NCI-H1048 (cell line): ENCODE data around the gene C1GALT1.
"Not testable (repeated sequence)": the region's sequence is repeated elsewhere in the genome, so short reads cannot be mapped to it uniquely, and the experiment has no call there.

Experiments
- DNase-seq: peaks from one replicate; lab custom pipeline; 2025; lab: John Stamatoyannopoulos, UW

C1GALT1 gene

GRCh38 chr7:7169296-7169695, 13.0 kb upstream of the C1GALT1 start:
- no peak for DNase-seq

GRCh38 chr7:7173956-7174632, 8.2 kb upstream of the C1GALT1 start:
- no peak for DNase-seq

GRCh38 chr7:7175075-7175695, 7.2 kb upstream of the C1GALT1 start:
- DNase-seq: no peak

- no peak for DNase-seq
These were observed 5.8 kb upstream of the C1GALT1 start for GRCh38 chr7:7176406-7177043.

GRCh38 chr7:7177044-7177517, 5.3 kb upstream of the C1GALT1 start:
- no peak for DNase-seq

DNA sequence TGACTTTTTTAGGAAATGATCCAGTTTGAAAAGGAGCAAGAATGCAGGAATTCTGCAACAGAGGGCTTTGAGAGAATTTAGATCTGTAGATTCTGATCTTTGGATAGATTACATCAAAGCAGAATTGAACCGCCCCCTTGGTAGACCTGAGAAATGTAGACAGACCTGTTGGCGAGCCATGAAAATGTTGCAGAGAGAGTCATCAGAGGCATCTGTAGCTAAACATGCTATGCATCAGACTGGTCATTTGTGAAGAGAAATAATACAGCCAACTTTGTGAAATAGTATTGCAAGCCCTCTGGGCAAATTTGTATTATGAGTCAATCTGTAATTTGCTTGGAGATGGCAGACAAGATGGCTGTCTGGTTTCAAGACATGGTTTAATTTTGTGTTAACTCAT, 4.3 kb upstream of the C1GALT1 start:
- no peak for DNase-seq

DNA sequence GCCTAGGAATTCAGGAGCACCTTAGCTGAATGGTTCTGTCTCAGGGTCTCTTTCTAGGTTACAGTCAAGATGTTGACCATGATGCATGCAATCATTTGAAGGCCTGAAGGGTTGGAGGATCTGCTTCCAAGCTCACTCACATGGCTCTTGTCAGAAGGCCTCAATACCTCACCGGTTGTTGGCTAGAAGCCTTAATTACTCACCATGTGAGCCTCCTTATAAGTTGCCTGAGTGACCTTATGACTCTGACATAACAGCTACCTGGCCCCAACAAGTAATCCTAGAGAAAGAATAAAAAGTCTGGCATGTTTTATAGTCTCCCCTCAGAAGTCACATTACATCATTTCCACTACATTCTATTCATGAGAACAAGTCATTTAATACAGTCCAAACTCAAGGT, 3.4 kb upstream of the C1GALT1 start:
- DNase-seq: no peak

- DNase-seq: no peak
These were observed 1.5 kb upstream of the C1GALT1 start for GRCh38 chr7:7180725-7181449.

DNA sequence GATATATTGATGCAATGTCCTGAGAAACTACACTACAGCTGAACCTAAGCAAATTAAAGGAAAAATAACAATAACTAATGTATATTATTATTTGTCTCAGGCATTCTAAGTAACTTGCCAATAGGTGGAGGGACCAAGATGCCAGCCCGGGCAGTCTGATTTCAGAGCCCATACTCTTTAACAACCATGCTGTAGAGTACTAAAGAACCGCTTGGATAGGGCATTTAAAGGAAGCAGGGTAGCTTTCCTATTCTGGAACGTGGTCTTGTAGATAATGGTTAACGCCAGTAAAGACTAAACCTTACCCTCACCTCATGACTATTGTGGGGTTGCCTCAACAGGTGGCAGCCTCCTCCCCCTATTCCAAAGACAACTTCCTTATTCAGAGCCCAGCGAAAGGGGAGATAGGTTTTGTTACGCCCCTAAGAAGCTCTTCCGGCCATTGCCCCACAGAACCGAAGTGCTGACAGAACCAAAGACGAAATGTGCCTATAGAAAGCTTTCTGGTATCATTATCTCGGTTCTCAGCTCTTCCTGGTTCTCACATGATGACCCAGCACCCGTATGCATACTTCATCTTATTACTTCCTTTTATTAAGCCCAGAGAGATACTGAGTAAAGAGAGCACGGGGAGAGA, 707 bp upstream of the C1GALT1 start:
- DNase-seq: no peak

DNA sequence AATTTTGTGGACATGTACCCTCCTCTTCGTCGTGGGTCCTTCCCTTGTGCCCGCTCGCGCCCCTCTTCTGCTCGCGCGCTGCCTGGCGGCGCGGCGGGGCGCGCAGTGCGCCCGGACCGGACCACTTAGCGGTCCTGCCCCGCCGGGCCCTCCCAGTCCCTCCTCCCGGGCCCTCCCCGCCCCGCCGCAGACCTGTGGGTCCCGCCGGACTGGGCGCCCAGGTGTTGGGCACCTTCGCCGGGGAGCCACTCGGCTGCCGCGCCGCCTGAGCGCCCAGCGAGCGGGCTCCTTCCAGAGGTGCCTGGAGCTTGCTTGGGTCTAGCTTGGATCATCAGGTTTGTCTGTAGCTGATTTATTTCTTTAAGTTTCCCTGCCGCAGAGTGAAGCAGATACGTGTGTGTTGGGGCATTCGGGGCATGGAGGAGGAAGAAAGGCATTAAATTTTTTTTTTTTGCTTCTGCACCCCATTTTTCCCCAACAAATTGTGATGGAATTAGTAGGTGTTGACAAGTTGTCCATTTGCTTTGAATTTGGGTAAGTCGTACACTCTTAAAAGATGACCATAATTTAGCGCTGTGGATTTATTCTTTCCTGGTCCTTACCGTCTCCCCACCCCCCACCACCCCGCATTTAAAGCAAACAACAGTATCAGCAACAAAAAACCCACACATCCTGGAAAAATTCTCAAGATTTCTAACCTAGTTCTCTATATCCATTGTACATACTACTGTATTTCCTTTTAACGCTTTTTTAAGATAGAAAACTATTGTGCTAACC, 905 bp downstream of the C1GALT1 start:
- DNase-seq: no peak

GRCh38 chr7:7183838-7184463, 1.6 kb downstream of the C1GALT1 start:
- DNase-seq: no peak

DNA sequence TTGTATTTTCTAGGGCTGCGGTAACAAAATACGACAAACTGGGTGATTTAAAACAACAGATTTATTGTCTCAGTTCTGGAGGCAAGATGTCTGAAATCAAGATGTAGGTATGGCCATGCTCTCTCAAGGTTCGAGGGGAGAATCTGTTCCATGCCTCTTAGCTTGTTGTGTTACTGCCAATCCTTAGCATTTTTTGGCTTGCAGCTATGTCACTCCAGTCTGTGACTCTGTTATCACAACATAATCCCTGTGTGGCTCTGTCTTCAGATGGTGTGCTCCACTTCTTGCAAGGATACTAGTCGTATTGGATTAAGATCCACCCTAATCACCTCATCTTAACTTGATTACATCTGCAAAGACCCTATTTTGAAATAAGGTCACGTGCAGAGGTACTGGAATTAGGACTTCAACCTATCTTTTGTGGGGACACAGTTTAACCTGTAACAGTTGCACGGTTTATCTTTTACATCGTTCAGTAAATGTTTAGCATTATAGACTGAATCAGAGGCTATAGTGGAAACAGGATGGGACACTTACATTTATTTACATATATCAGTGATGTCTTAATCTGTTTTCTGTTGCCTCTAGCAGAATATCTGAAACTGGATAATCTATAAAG, 3.1 kb downstream of the C1GALT1 start:
- DNase-seq: no peak

DNA sequence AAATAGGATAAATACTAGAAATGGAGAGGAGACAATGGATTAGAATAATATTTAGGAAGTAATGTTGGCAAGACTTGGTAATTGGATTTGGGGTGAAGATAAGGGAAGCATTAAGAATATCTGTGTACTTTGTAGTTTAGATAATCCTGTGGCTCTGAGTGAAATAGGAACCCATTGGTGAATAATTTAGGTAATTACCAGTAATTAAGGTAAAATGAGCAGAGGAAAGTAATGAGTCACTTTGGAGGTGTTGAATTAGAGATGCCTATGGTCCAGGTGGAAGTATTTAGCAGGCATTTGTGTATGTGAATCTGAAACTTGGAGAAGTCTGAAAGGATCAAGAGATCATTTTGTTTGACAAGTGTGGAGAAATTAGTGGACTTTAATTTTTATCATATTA, 5.7 kb downstream of the C1GALT1 start:
- DNase-seq: no peak

DNA sequence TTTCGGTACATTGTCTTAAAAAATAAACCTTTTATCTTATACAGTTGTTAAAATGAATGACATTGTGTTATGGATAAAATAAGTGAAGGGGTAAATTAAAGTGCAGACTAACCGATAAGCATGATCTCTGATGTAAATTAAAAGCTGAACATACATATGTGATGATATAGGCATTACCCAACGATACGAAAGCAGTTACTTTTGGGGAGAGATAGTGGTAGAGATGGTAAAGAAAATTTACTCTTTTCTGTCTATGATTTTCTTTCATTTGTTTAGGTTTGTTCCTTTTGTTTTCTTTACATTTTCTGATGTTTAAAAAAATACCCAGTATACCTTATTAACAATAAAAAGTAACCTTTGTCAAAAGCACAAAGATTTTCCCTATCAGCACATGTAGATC, 6.4 kb downstream of the C1GALT1 start:
- no peak for DNase-seq

- DNase-seq: no peak
These were observed 7.8 kb downstream of the C1GALT1 start for GRCh38 chr7:7190142-7190541.

GRCh38 chr7:7191137-7191536, 8.8 kb downstream of the C1GALT1 start:
- no peak for DNase-seq

DNA sequence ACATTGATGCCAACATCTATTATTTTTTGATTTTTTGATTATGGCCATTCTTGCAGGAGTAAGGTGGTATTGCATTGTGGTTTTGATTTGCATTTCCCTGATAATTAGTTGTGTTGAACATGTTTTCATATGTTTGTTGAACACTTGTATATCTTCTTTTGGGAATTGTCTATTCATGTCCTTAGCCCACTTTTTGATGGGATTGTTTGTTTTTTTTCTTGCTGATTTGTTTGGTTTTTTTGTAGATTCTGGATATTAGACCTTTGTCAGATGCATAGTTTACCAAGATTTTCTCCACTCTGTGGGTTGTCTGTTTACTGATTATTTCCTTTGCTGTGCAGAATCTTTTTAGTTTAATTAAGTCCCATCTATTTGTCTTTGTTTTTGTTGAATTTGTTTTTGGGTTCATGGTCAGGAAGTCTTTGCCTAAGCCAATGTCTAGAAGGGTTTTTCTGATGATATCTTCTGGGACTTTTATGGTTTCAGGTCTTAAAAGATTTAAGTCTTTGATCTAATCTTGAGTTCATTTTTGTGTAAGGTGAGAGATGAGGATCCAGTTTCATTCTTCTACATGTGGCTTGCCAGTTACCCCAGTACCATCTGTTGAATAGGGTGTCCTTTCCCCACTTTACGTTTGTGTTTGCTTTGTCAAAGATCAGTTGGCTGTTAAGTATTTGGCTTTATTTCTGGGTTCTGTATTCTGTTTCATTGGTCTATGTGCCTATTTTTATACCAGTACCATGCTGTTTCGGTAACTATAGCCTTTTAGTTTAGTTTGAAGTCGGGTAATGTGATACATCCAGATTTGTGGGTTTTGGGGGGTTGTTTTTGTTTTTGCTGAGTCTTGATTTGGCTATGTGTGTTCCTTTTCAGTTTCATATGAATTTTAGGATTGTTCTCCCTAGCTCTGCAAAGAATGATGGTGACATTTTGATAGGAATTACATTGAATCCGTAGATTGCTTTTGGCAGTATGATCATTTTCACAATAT, 10.7 kb downstream of the C1GALT1 start:
- not testable (repeated sequence) for DNase-seq

DNA sequence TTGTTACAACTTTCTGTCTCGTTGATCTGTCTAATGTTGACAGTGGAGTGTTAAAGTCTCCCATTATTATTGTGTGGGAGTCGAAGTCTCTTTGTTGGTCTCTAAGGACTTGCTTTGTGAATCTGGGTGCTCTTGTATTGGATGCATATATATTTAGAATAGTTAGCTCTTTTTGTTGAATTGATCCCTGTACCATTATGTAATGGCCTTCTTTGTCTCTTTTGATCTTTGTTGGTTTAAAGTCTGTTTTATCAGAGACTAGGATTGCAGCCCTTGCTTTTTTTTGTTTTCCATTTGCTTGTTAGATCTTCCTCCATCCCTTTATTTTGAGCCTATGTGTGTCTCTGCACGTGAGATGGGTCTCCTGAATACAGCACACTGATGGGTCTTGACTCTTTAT, 17.2 kb downstream of the C1GALT1 start:
- DNase-seq: not testable (repeated sequence)

DNA sequence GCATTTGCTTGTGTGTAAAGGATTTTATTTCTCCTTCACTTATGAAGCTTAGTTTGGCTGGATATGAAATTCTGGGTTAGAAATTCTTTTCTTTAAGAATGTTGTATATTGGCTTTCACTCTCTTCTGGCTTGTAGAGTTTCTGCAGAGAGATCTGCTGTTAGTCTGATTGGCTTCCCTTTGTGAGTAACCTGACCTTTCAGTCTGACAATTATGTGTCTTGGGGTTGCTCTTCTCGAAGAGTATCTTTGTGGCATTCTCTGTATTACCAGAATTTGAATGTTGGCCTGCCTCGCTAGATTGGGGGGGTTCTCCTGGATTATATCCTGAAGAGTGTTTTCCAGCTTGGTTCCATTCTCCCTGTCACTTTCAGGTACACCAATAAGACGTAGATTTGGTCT, 17.9 kb downstream of the C1GALT1 start:
- not testable (repeated sequence) for DNase-seq
